ENCODE measurements around the gene SNX10. TPM values are rescaled to one million over a fixed set of nuclear protein-coding genes. Genes with fewer than 3 reads are reported as not detected.

SNX10 gene
- total RNA-seq, 1 donor from 2014 or later: 13.8 TPM

DNA sequence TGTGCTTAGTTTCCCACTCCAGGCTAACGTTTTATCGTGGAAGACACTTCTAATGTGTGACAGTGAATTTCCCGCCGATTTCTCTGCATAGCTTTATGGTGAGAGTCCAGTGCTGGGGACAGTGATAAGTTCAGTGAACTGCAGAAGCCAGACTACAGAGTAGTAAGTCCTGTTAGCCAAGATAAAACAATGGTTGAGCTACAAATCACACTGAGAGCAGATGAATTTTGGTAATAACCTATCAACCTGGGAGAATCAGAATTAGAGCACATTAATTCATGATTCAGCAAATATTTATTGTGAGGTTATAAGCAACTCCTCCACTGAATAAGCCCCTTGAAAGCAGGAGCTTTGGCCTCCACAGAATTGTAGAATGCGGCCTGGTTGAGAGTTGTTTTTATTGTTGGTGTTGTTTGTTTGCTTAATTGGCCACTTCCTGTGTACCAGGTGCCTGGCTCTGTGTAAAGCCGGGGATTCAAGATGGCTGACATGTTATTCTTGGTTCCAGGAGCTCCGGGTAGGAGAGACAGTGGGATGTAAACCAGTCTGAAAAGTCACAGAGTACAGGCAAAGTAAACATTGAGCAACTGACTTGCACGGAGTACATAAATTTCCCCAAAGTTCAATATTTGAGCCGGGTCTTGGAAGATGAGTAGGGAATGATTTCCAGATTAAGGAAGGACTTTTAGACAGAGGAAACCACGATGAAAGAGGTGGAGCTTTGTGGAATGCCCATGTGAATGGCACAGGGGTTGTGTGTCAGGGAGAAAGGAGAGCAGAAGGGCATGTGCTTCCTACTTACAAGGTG lies 112.7 kb downstream of the SNX10 start:
- no peaks in the 10 kb centered on the region for H3K27me3 Mint-ChIP-seq (ENCODE audit: unreplicated experiment)
- TF ChIP-seq, protein P1, sequence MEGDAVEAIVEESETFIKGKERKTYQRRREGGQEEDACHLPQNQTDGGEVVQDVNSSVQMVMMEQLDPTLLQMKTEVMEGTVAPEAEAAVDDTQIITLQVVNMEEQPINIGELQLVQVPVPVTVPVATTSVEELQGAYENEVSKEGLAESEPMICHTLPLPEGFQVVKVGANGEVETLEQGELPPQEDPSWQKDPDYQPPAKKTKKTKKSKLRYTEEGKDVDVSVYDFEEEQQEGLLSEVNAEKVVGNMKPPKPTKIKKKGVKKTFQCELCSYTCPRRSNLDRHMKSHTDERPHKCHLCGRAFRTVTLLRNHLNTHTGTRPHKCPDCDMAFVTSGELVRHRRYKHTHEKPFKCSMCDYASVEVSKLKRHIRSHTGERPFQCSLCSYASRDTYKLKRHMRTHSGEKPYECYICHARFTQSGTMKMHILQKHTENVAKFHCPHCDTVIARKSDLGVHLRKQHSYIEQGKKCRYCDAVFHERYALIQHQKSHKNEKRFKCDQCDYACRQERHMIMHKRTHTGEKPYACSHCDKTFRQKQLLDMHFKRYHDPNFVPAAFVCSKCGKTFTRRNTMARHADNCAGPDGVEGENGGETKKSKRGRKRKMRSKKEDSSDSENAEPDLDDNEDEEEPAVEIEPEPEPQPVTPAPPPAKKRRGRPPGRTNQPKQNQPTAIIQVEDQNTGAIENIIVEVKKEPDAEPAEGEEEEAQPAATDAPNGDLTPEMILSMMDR (IDR thresholded peaks at IDR 0.05; ENCODE audit: unreplicated experiment): no peak
- H3K36me3 Mint-ChIP-seq (ENCODE audit: low read depth, unreplicated experiment): peaks cover 7% of the 10 kb centered on the region
- no peak overlapping the region for H3K4me3 Mint-ChIP-seq (ENCODE audit: unreplicated experiment)
- no peaks in the 10 kb centered on the region for H3K9me3 Mint-ChIP-seq (ENCODE audit: unreplicated experiment)
- H3K27ac Mint-ChIP-seq (ENCODE audit: unreplicated experiment): no peak overlapping the region
- H3K4me1 Mint-ChIP-seq (ENCODE audit: unreplicated experiment): peaks cover under 1% of the 10 kb centered on the region
- no peak for DNase-seq (ENCODE audit: low spot score)

DNA sequence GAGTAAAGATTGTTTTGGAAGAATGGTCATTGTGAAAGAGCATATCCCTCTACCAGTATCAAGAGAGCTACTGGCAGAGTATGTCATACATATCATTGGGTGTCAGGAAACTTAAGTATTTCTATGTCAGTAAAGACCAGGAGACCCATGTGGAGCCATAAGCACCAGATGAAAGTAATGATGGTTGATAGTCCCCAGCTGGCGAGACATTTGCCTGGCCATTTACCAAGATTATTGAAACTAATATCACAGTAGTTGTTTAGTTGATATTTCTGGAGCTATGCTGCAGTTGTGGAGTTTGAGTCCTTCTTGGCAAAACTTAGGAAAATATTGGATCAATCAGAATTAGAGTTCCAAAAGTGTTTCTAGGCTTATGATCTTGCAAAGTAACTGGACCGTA lies 114.8 kb downstream of the SNX10 start:
- DNase-seq (ENCODE audit: low spot score): no peak
- H3K27ac Mint-ChIP-seq (ENCODE audit: unreplicated experiment): no peak overlapping the region
- H3K36me3 Mint-ChIP-seq (ENCODE audit: low read depth, unreplicated experiment): peaks cover 7% of the 10 kb centered on the region
- H3K9me3 Mint-ChIP-seq (ENCODE audit: unreplicated experiment): no peaks in the 10 kb centered on the region
- TF ChIP-seq, protein P1 (IDR thresholded peaks at IDR 0.05; ENCODE audit: unreplicated experiment): no peak
- no peaks in the 10 kb centered on the region for H3K4me1 Mint-ChIP-seq (ENCODE audit: unreplicated experiment)
- H3K27me3 Mint-ChIP-seq (ENCODE audit: unreplicated experiment): no peaks in the 10 kb centered on the region
- no peak overlapping the region for H3K4me3 Mint-ChIP-seq (ENCODE audit: unreplicated experiment)

DNA sequence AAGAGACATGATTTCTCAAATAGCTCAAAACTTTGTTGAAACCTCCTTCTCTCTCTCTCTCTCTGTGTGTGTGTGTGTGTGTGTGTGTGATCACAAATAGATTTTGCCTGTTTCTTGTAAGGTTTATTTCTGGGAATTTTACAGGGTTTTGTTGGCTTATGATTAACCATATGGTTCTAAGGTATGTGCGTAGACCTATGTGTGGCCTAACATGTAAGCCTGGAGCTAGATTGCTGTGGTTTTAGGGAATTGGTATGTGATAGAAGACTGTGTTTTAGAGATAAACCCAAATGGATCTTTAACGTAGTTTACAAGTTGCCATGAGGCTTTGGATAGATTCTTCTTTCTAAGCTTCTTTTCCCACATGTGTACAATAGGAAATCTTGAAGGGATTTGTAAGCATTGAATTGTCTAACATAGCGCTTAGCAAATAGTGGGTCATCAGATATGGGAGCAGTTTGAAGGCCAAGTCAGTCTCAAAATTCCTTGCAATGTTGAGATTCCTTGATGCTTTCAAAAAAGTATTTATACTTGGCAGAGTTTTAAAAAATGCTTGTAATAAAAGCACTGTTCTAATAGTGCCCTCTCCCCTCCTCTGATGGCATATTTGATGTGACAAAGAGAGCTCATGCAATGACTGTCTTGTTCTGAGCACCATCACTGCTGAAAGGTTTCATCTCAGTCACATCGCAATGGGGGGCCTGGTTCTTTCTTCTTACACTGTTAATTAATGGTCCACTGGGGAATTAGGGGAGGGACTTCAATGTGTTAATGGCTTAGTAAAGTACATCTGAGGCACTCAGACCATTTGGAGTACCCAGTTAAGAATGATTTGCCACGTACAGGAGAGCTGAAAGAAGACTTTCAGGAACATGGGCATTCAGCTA lies 118.2 kb downstream of the SNX10 start:
- Mint-ChIP-seq H3K4me1 (ENCODE audit: unreplicated experiment) (peaks cover 14% of the 10 kb centered on the region), H3K4me3 (ENCODE audit: unreplicated experiment) (no peak overlapping the region), H3K27ac (ENCODE audit: unreplicated experiment) (no peak overlapping the region), H3K9me3 (ENCODE audit: unreplicated experiment) (no peaks in the 10 kb centered on the region), H3K27me3 (ENCODE audit: unreplicated experiment) (no peaks in the 10 kb centered on the region), H3K36me3 (ENCODE audit: low read depth, unreplicated experiment) (peaks cover 7% of the 10 kb centered on the region)
- TF ChIP-seq, protein P1 (IDR thresholded peaks at IDR 0.05; ENCODE audit: unreplicated experiment): no peak
- DNase-seq (ENCODE audit: low spot score): no peak

DNA sequence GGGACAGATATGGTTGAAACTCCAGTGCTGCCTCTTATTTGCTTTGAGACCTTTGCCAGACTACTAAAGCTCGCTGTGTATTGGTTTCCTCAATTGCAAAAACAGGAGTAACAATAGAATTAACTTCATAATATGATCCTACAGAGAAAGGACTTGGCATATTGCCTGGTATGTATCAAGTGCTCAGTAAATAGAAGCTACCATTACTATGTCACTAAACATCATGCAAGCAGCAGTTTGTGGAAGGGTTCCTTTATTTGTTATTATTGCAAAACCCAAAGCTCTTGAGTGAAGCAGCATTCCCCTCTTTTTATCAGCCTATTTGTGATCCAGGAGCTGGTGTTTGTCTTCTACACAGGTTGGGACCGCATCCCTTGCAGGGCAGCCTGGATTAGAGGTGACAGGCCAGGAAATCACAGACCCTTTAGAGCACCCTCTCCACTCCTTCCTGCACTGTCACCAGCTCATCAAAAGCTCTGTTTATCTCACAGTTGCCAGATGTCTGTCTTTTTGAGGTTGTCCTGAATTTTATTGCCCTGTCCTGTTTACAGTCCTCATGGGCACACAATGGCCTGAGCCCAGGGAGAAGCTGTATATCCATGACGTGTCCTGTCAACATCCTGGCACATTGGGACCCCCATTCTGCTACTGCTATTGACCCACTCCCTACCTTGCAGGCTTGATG lies 121.5 kb downstream of the SNX10 start:
- Mint-ChIP-seq H3K9me3 (ENCODE audit: unreplicated experiment) (no peaks in the 10 kb centered on the region), H3K27ac (ENCODE audit: unreplicated experiment) (peak overlapping the region; percentile 74), H3K4me1 (ENCODE audit: unreplicated experiment) (peaks cover 21% of the 10 kb centered on the region), H3K4me3 (ENCODE audit: unreplicated experiment) (no peak overlapping the region), H3K36me3 (ENCODE audit: low read depth, unreplicated experiment) (no peaks in the 10 kb centered on the region), H3K27me3 (ENCODE audit: unreplicated experiment) (peaks cover 3% of the 10 kb centered on the region)
- TF ChIP-seq, protein P1 (IDR thresholded peaks at IDR 0.05; ENCODE audit: unreplicated experiment): no peak
- DNase-seq (ENCODE audit: low spot score): no peak

All from endothelial cell (in vitro differentiated cells).